Activated T-helper 1 cell treated with Interleukin-2 at 50 U/mL for 16 hours (primary cell): ENCODE measurements around the gene RBM10.

Experiments
- DNase-seq: peaks from one replicate; pipeline ENCODE4 v3.0.0-alpha.2; 2020; ENCODE audit warnings: low read depth

Gene RBM10

DNA sequence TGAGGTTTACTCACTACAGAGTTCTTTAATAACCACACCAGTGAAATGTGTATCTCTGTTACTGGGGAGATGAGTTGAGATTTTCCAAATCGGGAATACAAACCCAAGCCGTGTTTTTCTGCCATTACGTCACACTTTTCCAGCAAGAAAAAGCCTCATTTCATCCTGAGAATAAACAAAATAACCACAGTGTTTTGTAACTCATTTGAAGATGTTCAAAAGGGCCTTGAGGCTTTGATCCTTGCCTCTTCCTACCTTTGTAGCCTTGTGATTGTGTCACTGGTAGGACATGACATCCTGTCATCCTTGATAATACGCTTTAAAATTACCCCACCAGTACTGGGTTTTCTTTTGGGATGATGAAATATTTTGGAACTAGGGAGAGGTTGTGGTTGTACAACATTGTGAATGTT is 90.7 kb downstream of the RBM10 start:
- no peak for DNase-seq
